Measurements from ENCODE around the gene SEMA6D.

Gene SEMA6D

GRCh38 chr15:47741907-47742306 lies 24.6 kb downstream of the SEMA6D start:
- in situ Hi-C loops (cut with HindIII; ENCODE audit: low sequenced_read_pairs) = no loop called here

GRCh38 chr15:47742334-47742733 lies 25.0 kb downstream of the SEMA6D start:
- in situ Hi-C loops (cut with HindIII; ENCODE audit: low sequenced_read_pairs) = no loop called here

GRCh38 chr15:47742742-47743141 lies 25.4 kb downstream of the SEMA6D start:
- in situ Hi-C loops (cut with HindIII; ENCODE audit: low sequenced_read_pairs) = no loop called here

- in situ Hi-C loops (cut with HindIII; ENCODE audit: low sequenced_read_pairs) = no loop called here
These were observed 26.1 kb downstream of the SEMA6D start for GRCh38 chr15:47743385-47743784.

- in situ Hi-C loops (cut with HindIII; ENCODE audit: low sequenced_read_pairs) = no loop called here
These were observed 26.6 kb downstream of the SEMA6D start for GRCh38 chr15:47743886-47744285.

- in situ Hi-C loops (cut with HindIII; ENCODE audit: low sequenced_read_pairs) = no loop called here
These were observed 27.2 kb downstream of the SEMA6D start for GRCh38 chr15:47744496-47744895.

- in situ Hi-C loops (cut with HindIII; ENCODE audit: low sequenced_read_pairs) = no loop called here
These were observed 27.7 kb downstream of the SEMA6D start for GRCh38 chr15:47744973-47745372.

GRCh38 chr15:47746516-47746915 lies 29.2 kb downstream of the SEMA6D start:
- in situ Hi-C loops (cut with HindIII; ENCODE audit: low sequenced_read_pairs) = no loop called here

- in situ Hi-C loops (cut with HindIII; ENCODE audit: low sequenced_read_pairs) = no loop called here
These were observed 32.9 kb downstream of the SEMA6D start for GRCh38 chr15:47750030-47750739.

GRCh38 chr15:47750740-47751262 lies 33.5 kb downstream of the SEMA6D start:
- in situ Hi-C loops (cut with HindIII; ENCODE audit: low sequenced_read_pairs) = no loop called here

GRCh38 chr15:47753591-47753990 lies 36.3 kb downstream of the SEMA6D start:
- in situ Hi-C loops (cut with HindIII; ENCODE audit: low sequenced_read_pairs) = no loop called here

- in situ Hi-C loops (cut with HindIII; ENCODE audit: low sequenced_read_pairs) = no loop called here
These were observed 37.0 kb downstream of the SEMA6D start for GRCh38 chr15:47754312-47754711.

- in situ Hi-C loops (cut with HindIII; ENCODE audit: low sequenced_read_pairs) = no loop called here
These were observed 38.6 kb downstream of the SEMA6D start for GRCh38 chr15:47755941-47756340.

- in situ Hi-C loops (cut with HindIII; ENCODE audit: low sequenced_read_pairs) = no loop called here
These were observed 39.6 kb downstream of the SEMA6D start for GRCh38 chr15:47756872-47757271.

GRCh38 chr15:47757331-47757730 lies 40.0 kb downstream of the SEMA6D start:
- in situ Hi-C loops (cut with HindIII; ENCODE audit: low sequenced_read_pairs) = no loop called here

GRCh38 chr15:47762621-47763020 lies 45.3 kb downstream of the SEMA6D start:
- in situ Hi-C loops (cut with HindIII; ENCODE audit: low sequenced_read_pairs) = no loop called here

GRCh38 chr15:47764666-47765065 lies 47.4 kb downstream of the SEMA6D start:
- in situ Hi-C loops (cut with HindIII; ENCODE audit: low sequenced_read_pairs) = no loop called here

- in situ Hi-C loops (cut with HindIII; ENCODE audit: low sequenced_read_pairs) = no loop called here
These were observed 49.1 kb downstream of the SEMA6D start for GRCh38 chr15:47766406-47766805.

- in situ Hi-C loops (cut with HindIII; ENCODE audit: low sequenced_read_pairs) = no loop called here
These were observed 49.7 kb downstream of the SEMA6D start for GRCh38 chr15:47767035-47767434.

- in situ Hi-C loops (cut with HindIII; ENCODE audit: low sequenced_read_pairs) = no loop called here
These were observed 51.4 kb downstream of the SEMA6D start for GRCh38 chr15:47768735-47769134.

GRCh38 chr15:47769166-47769565 lies 51.9 kb downstream of the SEMA6D start:
- in situ Hi-C loops (cut with HindIII; ENCODE audit: low sequenced_read_pairs) = no loop called here

GRCh38 chr15:47773143-47773542 lies 55.8 kb downstream of the SEMA6D start:
- in situ Hi-C loops (cut with HindIII; ENCODE audit: low sequenced_read_pairs) = no loop called here

- in situ Hi-C loops (cut with HindIII; ENCODE audit: low sequenced_read_pairs) = no loop called here
These were observed 61.0 kb downstream of the SEMA6D start for GRCh38 chr15:47778263-47778770.
